Ureter (tissue), 1 donor: Measurements from ENCODE around the gene RPL36AL. TPM values are rescaled to one million over a fixed set of nuclear protein-coding genes. Genes with fewer than 3 reads are reported as not detected.
"Not testable (repeated sequence)": the region's sequence is repeated elsewhere in the genome, so short reads cannot be mapped to it uniquely, and the experiment has no call there.

Experiments
- DNase-seq: peaks from one replicate; pipeline ENCODE4 v3.0.0-alpha.2; 2020; ENCODE audit warnings: low spot score
- total RNA-seq: library from RNA; stranded (reverse); gene quantifications from one replicate; pipeline ENCODE4 v1.2.4, GENCODE V29; 2023
- donor health status: DM: yes; HTN: yes; CAD: no.

RPL36AL gene
- total RNA-seq, 1 donor from 2014 or later = 176 TPM

GRCh38 chr14:49619273-49619672, 1.2 kb downstream of the RPL36AL start:
- not testable (repeated sequence) for DNase-seq

- no peak for DNase-seq
These were observed 2.4 kb downstream of the RPL36AL start for GRCh38 chr14:49617852-49618519.

GRCh38 chr14:49615776-49616175, 4.7 kb downstream of the RPL36AL start:
- no peak for DNase-seq

DNA sequence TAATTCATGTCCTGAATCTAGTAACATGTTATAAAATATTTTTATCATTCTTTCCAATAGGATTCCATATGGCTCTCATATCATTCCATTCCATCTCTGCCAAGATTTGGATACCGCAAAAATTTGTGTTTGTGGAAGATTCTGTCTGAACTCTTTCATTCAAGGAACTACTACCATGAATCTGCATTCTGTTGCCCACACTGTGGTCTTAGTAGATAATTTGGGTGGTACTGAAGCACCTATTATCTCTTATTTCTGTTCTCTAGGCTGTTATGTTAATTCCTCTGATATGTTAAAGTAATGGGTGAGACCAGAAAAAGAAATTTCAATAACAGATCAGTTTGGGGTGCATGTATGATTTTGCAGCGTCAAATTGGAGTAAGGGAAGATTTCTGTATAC, 6.2 kb downstream of the RPL36AL start:
- DNase-seq = no peak

GRCh38 chr14:49612671-49613070, 7.8 kb downstream of the RPL36AL start:
- DNase-seq = no peak

DNA sequence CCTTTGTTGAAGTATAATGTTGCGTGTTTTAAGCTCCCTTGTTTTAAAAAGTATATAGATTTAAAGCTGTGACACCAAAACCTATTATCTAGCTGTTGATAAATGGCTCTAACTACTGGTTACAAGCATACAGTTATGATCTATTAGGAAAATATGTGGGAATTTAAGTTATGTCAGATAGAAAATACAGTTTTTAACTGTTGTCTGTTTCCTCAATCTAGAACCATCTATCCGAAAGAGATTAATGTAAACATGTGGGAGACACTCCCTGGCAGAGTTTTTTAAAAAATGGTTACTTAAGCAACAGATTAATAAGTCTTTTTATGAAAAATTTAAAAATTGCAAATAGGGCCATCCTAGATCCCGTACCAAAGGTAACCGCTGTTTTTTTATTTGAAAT, 8.2 kb downstream of the RPL36AL start:
- DNase-seq = no peak

DNA sequence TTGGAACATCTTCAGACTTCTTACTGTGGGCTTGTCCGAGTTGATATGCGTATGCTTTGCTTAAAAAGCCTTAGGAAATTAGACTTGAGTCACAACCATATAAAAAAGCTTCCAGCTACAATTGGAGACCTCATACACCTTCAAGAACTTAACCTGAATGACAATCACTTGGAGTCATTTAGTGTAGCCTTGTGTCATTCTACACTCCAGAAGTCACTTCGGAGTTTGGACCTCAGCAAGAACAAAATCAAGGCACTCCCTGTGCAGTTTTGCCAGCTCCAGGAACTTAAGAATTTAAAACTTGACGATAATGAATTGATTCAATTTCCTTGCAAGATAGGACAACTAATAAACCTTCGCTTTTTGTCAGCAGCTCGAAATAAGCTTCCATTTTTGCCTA, 12.8 kb downstream of the RPL36AL start:
- no peak for DNase-seq

DNA sequence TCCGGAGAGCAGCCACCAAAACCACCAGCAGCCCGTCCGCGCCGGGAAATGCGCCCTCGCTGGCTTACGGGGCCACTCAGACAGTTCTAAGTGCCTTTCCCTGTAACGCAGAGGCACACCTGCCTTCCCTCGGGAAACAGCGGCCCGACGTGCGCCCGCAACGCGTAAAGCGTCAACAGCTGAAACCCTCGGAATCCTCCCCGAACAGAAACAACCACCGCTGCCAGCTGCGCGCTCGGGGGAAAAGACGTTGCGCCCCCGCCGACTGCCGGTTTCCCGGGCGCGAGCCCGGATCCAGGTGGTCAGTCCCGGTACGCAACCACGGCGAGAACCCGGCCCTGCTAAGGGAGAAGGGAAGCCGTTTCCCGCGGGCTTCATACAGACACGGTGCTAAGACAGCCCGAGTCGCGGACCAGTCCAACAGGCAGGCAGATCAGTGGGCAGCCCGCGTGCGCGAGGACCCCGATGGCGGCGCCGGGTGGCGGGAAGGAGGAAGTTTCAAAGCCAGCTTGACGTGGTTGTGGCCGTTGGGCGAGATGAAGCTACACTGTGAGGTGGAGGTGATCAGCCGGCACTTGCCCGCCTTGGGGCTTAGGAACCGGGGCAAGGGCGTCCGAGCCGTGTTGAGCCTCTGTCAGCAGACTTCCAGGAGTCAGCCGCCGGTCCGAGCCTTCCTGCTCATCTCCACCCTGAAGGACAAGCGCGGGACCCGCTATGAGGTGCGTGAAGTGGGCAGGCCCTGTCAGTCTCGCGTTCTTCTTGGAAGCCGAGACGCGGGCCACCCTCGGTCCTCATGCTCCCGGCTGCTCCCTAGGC, 21.7 kb downstream of the RPL36AL start, which contains the start of gene LRR1:
LRR1 (plus strand) TSS at position 456 of the 816 bp plus-strand sequence; CDS start at position 537, 81 bp downstream.
- DNase-seq = peak; percentile 88

DNA sequence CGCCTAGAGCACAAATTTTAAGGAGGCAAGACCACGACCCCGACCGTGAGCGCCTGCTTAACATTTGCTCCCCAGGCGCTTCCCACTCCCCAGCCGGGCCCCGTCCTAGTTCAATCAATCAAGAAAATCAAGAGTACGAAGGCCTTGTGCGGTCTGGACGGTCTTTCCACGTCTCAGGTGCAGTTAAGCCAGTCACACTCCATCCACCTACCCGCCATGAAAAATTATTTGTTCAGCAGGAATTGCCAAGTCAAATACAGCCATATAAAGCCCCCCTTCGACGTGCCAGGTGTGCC, 22.3 kb downstream of the RPL36AL start:
- DNase-seq = no peak

GRCh38 chr14:49594347-49595091, 25.9 kb downstream of the RPL36AL start:
- no peak for DNase-seq

- DNase-seq = no peak
These were observed 27.4 kb downstream of the RPL36AL start for GRCh38 chr14:49593016-49593415.

GRCh38 chr14:49589387-49589786, 31.0 kb downstream of the RPL36AL start:
- no peak for DNase-seq

GRCh38 chr14:49586673-49587460, 33.6 kb downstream of the RPL36AL start:
- no peak for DNase-seq

DNA sequence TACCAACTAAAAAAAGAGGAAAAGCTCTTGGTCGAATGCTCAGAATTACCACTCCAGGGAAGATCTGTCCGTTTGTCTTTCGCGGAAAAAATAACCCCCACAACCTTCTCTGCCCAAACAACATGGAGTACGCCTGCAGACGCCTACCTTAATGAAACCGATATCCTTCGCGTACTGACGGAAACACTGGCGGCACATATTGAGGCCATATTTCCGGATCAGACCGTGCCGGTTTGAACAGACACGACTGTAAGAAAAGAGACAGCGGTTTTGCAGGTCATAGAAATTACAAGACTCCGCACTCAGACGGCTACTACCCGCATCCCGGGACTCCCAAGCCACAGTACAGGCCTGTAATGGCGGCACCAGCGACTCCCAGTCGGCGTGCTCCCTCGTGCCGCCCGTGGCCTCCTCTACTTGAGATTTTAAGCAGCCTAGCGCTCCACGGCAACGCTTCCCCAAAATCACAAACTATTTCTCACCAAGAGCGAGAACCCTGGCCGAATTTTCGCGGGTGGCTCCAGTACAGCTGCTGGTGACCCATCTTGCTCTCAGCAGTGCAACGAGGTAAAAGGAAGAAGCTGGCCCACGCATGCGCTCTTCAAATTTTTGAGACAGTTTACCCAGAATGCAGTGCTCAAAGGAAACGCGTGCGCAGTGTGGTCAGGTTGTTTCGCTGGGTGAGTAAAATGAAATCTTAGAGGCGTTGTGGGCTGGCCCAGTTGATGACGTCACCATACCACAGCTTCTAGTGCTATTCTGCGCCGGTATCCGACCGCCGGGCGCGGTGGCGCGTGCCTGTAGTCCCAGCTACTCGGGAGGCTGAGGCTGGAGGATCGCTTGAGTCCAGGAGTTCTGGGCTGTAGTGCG, 34.4 kb downstream of the RPL36AL start, which contains the start of gene RPS29:
RPS29 (minus strand) TSS at position 578 of the 870 bp plus-strand sequence; CDS start at position 544, 34 bp downstream.
- DNase-seq = peak; percentile 99

- not testable (repeated sequence) for DNase-seq
These were observed 35.3 kb downstream of the RPL36AL start for GRCh38 chr14:49584981-49585640.

DNA sequence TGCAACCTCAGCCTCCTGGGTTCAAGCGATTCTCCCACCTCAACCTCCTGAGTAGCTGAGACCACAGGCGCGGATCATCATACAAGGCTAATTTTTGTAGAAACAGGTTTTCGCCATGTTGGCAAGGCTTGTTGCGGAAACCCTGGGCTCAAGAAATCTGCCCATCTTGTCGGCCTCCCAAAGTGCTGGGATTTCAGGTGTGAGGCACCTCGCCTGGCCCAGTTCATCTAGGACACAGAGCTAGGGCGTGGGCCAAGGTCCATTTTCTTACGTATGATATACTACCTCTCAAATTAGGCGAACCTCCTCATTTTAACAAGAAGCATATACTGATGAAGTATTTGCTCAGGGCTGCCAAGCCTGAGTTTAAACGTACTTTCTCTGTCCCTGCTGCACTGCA, 36.4 kb downstream of the RPL36AL start:
- no peak for DNase-seq

GRCh38 chr14:49583629-49584028, 36.8 kb downstream of the RPL36AL start:
- DNase-seq = no peak

DNA sequence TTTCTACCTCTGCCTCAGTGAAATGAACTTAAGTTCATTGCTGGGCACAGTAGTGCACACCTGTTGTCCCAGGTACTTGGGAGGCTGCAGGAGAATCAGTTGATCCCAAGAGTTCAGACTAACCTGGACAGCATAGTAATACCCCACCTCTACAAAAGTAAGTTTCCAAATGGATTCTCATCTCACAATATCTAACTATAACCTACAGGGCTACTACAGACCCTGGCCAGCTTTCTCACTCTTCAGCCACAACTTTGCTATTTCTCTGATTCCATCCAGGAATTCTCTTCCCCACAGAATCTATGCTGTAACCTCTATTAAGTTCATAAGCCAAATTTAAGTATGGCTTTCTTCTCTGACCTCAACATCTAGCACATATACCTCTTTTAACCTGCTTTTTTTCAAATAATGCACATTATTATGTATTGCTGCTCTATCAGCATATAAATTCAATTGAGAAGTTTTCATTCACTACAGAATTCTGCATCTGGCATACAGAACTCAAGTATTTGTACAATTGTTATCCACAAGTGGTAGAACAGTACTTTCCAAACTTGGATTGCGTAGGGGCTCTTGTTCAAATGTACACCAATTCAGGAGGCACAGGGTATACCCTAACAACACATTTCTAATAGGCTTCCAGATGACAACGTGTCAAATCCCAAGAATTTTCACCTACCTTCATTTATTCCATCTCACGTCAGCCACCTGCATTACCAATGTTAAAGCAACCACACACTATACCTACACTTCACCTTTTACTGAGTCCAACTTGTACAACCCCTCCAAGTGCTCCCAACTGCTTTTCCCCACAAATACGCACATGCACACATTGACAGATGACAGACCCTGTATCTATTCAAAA, 38.1 kb downstream of the RPL36AL start:
- no peak for DNase-seq
